ENCODE results near the gene ARHGEF18.

DNA sequence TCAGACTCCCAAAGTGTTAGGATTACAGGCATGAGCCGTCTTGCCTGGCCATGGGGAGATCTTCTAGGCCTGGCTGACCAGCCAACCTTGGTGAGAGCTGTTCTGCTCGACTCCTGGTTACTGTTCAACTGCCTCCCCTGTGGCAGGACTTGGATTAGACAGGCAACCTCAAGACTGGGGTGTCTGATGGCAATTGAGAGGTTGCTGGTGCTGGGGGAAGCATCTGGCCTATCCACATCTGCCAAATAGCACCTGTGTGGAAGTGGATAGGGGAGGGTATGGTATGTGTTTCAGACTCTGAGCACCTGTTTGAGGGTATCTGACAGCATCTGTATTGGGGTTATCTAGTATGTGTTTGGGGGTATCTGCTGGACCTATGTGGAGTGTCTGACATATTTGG lies 44.7 kb downstream of the ARHGEF18 start:
- TF ChIP-seq CTCF (conservative IDR thresholded peaks at IDR 0.05; ENCODE audit: low read depth, low read length) (no peak), EZH2 (IDR thresholded peaks at IDR 0.05; ENCODE audit: borderline replicate concordance, low read depth, low read length, poor library complexity, severe bottlenecking) (no peak)

All from A673 (cell line).